Activated T-cell treated with anti-CD3 and anti-CD28 coated beads, Interleukin-2, amount 50 U/mL, for 24 hours (primary cell): ENCODE measurements around the gene CDYL2.
A peak's percentile ranks its signal among the peaks of the same experiment; 100 is the strongest.
"Not testable (repeated sequence)": the region's sequence is repeated elsewhere in the genome, so short reads cannot be mapped to it uniquely, and the experiment has no call there.

Experiments used
- DNase-seq: peaks from one replicate; pipeline ENCODE4 v3.0.0-alpha.2; 2020
- H3K27ac Mint-ChIP-seq: 2 replicates; pipeline ENCODE4 v1.8.0; 2020; ENCODE audit warnings: mild to moderate bottlenecking, mixed read lengths
- H3K27me3 Mint-ChIP-seq: 2 replicates; pipeline ENCODE4 v1.8.0; 2020; ENCODE audit warnings: mixed read lengths
- H3K36me3 Mint-ChIP-seq: 2 replicates; pipeline ENCODE4 v1.8.0; 2020; ENCODE audit warnings: low read depth, mixed read lengths
- H3K4me1 Mint-ChIP-seq: 2 replicates; pipeline ENCODE4 v1.8.0; 2020; ENCODE audit warnings: low read depth, mixed read lengths
- H3K4me3 Mint-ChIP-seq: 2 replicates; pipeline ENCODE4 v1.8.0; 2020; ENCODE audit warnings: mild to moderate bottlenecking, moderate library complexity, mixed read lengths
- H3K9me3 Mint-ChIP-seq: 2 replicates; pipeline ENCODE4 v1.8.0; 2020; ENCODE audit warnings: mixed read lengths

Gene CDYL2

GRCh38 chr16:80743772-80744171 is 60.6 kb downstream of the CDYL2 start:
- Mint-ChIP-seq H3K27me3 (no peaks in the 10 kb centered on the region), H3K9me3 (peaks cover 19% of the 10 kb centered on the region), H3K36me3 (peaks cover 17% of the 10 kb centered on the region), H3K4me1 (peaks cover 50% of the 10 kb centered on the region), H3K27ac (no peak overlapping the region), H3K4me3 (no peak overlapping the region)
- DNase-seq: no peak

GRCh38 chr16:80743273-80743672 is 61.1 kb downstream of the CDYL2 start:
- Mint-ChIP-seq H3K9me3 (peaks cover 17% of the 10 kb centered on the region), H3K27me3 (no peaks in the 10 kb centered on the region), H3K27ac (no peak overlapping the region), H3K4me1 (peaks cover 51% of the 10 kb centered on the region), H3K36me3 (peaks cover 17% of the 10 kb centered on the region), H3K4me3 (no peak overlapping the region)
- DNase-seq: no peak

GRCh38 chr16:80742331-80742730 is 62.1 kb downstream of the CDYL2 start:
- Mint-ChIP-seq H3K4me1 (peaks cover 46% of the 10 kb centered on the region), H3K27ac (no peak overlapping the region), H3K27me3 (no peaks in the 10 kb centered on the region), H3K36me3 (peaks cover 19% of the 10 kb centered on the region), H3K4me3 (no peak overlapping the region), H3K9me3 (peaks cover 17% of the 10 kb centered on the region)
- DNase-seq: no peak

GRCh38 chr16:80741724-80742123 is 62.7 kb downstream of the CDYL2 start:
- no peaks in the 10 kb centered on the region for H3K27me3 Mint-ChIP-seq
- H3K9me3 Mint-ChIP-seq: peaks cover 17% of the 10 kb centered on the region
- peaks cover 45% of the 10 kb centered on the region for H3K4me1 Mint-ChIP-seq
- no peak overlapping the region for H3K4me3 Mint-ChIP-seq
- H3K27ac Mint-ChIP-seq: no peak overlapping the region
- DNase-seq: no peak
- peaks cover 19% of the 10 kb centered on the region for H3K36me3 Mint-ChIP-seq

GRCh38 chr16:80739523-80739922 is 64.9 kb downstream of the CDYL2 start:
- no peaks in the 10 kb centered on the region for H3K27me3 Mint-ChIP-seq
- H3K36me3 Mint-ChIP-seq: peaks cover 19% of the 10 kb centered on the region
- peaks cover 17% of the 10 kb centered on the region for H3K9me3 Mint-ChIP-seq
- H3K4me3 Mint-ChIP-seq: no peak overlapping the region
- H3K27ac Mint-ChIP-seq: no peak overlapping the region
- peaks cover 36% of the 10 kb centered on the region for H3K4me1 Mint-ChIP-seq
- DNase-seq: peak; percentile 42

- H3K4me1 Mint-ChIP-seq: peaks cover 27% of the 10 kb centered on the region
- peaks cover 17% of the 10 kb centered on the region for H3K9me3 Mint-ChIP-seq
- H3K36me3 Mint-ChIP-seq: peaks cover 19% of the 10 kb centered on the region
- H3K4me3 Mint-ChIP-seq: no peak overlapping the region
- H3K27ac Mint-ChIP-seq: no peak overlapping the region
- DNase-seq: no peak
- no peaks in the 10 kb centered on the region for H3K27me3 Mint-ChIP-seq
Observed at GRCh38 chr16:80738521-80738920, 65.9 kb downstream of the CDYL2 start.

GRCh38 chr16:80735846-80736245 is 68.6 kb downstream of the CDYL2 start:
- peaks cover 21% of the 10 kb centered on the region for H3K36me3 Mint-ChIP-seq
- peaks cover 17% of the 10 kb centered on the region for H3K4me1 Mint-ChIP-seq
- H3K4me3 Mint-ChIP-seq: no peak overlapping the region
- no peak overlapping the region for H3K27ac Mint-ChIP-seq
- H3K9me3 Mint-ChIP-seq: peaks cover 26% of the 10 kb centered on the region
- no peak for DNase-seq
- no peaks in the 10 kb centered on the region for H3K27me3 Mint-ChIP-seq

- DNase-seq: no peak
- Mint-ChIP-seq H3K9me3 (peaks cover 20% of the 10 kb centered on the region), H3K27ac (no peak overlapping the region), H3K4me1 (peaks cover under 1% of the 10 kb centered on the region), H3K36me3 (peaks cover 16% of the 10 kb centered on the region), H3K27me3 (no peaks in the 10 kb centered on the region), H3K4me3 (no peak overlapping the region)
Observed at GRCh38 chr16:80733407-80733806, 71.0 kb downstream of the CDYL2 start.

- peaks cover 20% of the 10 kb centered on the region for H3K9me3 Mint-ChIP-seq
- no peak overlapping the region for H3K27ac Mint-ChIP-seq
- DNase-seq: no peak
Observed at GRCh38 chr16:80731915-80732314, 72.5 kb downstream of the CDYL2 start.

GRCh38 chr16:80727066-80727763 is 77.2 kb downstream of the CDYL2 start:
- H3K4me1 Mint-ChIP-seq: peaks cover 34% of the 10 kb centered on the region
- H3K4me3 Mint-ChIP-seq, H3K27ac Mint-ChIP-seq, H3K27me3 Mint-ChIP-seq, DNase-seq: not testable (repeated sequence)
- H3K36me3 Mint-ChIP-seq: peaks cover 12% of the 10 kb centered on the region
- peaks cover 17% of the 10 kb centered on the region for H3K9me3 Mint-ChIP-seq

More at GRCh38 chr16:80731915-80732314, 72.5 kb downstream of the CDYL2 start:
- Mint-ChIP-seq H3K36me3 (peaks cover 13% of the 10 kb centered on the region), H3K4me1 (peaks cover 10% of the 10 kb centered on the region), H3K27me3 (no peaks in the 10 kb centered on the region), H3K4me3 (no peak overlapping the region)

GRCh38 chr16:80725566-80726162 is 78.7 kb downstream of the CDYL2 start:
- Mint-ChIP-seq H3K36me3 (no peaks in the 10 kb centered on the region), H3K27me3 (no peaks in the 10 kb centered on the region), H3K4me1 (peaks cover 41% of the 10 kb centered on the region), H3K9me3 (peaks cover 4% of the 10 kb centered on the region), H3K27ac (no peak overlapping the region), H3K4me3 (no peak overlapping the region)
- DNase-seq: no peak

- H3K27ac Mint-ChIP-seq: no peak overlapping the region
- DNase-seq: no peak
- no peaks in the 10 kb centered on the region for H3K36me3 Mint-ChIP-seq
- H3K9me3 Mint-ChIP-seq: peaks cover 3% of the 10 kb centered on the region
- H3K27me3 Mint-ChIP-seq: no peaks in the 10 kb centered on the region
- peaks cover 55% of the 10 kb centered on the region for H3K4me1 Mint-ChIP-seq
- no peak overlapping the region for H3K4me3 Mint-ChIP-seq
Observed at GRCh38 chr16:80723981-80724380, 80.4 kb downstream of the CDYL2 start.

GRCh38 chr16:80723091-80723490 is 81.3 kb downstream of the CDYL2 start:
- DNase-seq: no peak
- Mint-ChIP-seq H3K27ac (no peak overlapping the region), H3K4me1 (peaks cover 55% of the 10 kb centered on the region), H3K27me3 (no peaks in the 10 kb centered on the region), H3K4me3 (no peak overlapping the region), H3K36me3 (no peaks in the 10 kb centered on the region), H3K9me3 (peaks cover 2% of the 10 kb centered on the region)

- H3K36me3 Mint-ChIP-seq: no peaks in the 10 kb centered on the region
- H3K27me3 Mint-ChIP-seq: no peaks in the 10 kb centered on the region
- H3K9me3 Mint-ChIP-seq: no peaks in the 10 kb centered on the region
- no peak overlapping the region for H3K27ac Mint-ChIP-seq
- peaks cover 36% of the 10 kb centered on the region for H3K4me1 Mint-ChIP-seq
- no peak for DNase-seq
- no peak overlapping the region for H3K4me3 Mint-ChIP-seq
Observed at GRCh38 chr16:80720804-80721371, 83.5 kb downstream of the CDYL2 start.

GRCh38 chr16:80719573-80719972 is 84.8 kb downstream of the CDYL2 start:
- DNase-seq: no peak
- H3K9me3 Mint-ChIP-seq: no peaks in the 10 kb centered on the region

More at GRCh38 chr16:80719573-80719972, 84.8 kb downstream of the CDYL2 start:
- peaks cover 23% of the 10 kb centered on the region for H3K4me1 Mint-ChIP-seq
- H3K27ac Mint-ChIP-seq: peak overlapping the region; percentile 42
- no peak overlapping the region for H3K4me3 Mint-ChIP-seq
- H3K27me3 Mint-ChIP-seq: no peaks in the 10 kb centered on the region
- H3K36me3 Mint-ChIP-seq: no peaks in the 10 kb centered on the region
